WI38 (cell line): ENCODE data around the gene SLC9C2.
"Not testable (repeated sequence)": the region's sequence is repeated elsewhere in the genome, so short reads cannot be mapped to it uniquely, and the experiment has no call there.

Experiments used
- H3K4me3 ChIP-seq: 2 replicates; pipeline ENCODE4 v1.5.1; 2011; ENCODE audit warnings: low read depth, mild to moderate bottlenecking, control low read depth, low read length
- TF ChIP-seq, protein P1 (sequence below): IDR thresholded peaks from 2 replicates; pipeline ENCODE4 v1.5.1; 2012; ENCODE audit warnings: low read depth, mild to moderate bottlenecking, control low read depth, low read length

The SLC9C2 gene

DNA sequence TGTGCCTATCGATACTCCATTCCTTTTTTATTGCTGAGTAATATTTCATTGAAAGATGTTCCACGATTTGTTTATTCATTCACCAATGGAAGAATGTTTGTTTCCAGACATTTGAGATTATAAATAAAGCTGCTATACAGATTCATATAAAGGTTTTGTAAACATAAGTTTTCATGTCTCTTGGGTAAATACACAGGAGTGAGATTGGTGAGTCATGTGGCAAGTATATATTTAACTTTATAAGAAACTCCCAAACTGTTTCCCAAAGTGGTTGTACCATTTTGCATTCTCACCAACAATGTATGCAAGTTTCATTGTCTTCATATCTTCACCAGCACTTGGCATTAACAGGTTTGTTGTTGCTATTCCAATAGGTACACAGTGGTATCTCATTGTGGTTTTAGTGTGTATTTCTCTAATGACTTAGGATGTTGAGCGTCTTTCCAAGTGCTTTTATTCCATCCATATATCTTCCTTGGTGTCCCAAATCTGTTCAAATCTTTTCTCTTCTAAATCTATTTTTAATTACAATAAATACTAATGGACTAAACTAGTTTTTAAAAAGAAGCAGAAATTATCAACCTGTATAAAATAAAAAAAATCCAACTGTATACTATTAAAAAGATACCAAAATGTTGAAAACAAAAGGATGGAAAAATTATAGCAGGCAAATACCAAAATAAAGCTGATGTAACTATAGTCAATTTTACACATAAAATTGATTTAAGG lies 6.6 kb downstream of the SLC9C2 start:
- H3K4me3 ChIP-seq, result no peak overlapping the region
- TF ChIP-seq, protein P1, sequence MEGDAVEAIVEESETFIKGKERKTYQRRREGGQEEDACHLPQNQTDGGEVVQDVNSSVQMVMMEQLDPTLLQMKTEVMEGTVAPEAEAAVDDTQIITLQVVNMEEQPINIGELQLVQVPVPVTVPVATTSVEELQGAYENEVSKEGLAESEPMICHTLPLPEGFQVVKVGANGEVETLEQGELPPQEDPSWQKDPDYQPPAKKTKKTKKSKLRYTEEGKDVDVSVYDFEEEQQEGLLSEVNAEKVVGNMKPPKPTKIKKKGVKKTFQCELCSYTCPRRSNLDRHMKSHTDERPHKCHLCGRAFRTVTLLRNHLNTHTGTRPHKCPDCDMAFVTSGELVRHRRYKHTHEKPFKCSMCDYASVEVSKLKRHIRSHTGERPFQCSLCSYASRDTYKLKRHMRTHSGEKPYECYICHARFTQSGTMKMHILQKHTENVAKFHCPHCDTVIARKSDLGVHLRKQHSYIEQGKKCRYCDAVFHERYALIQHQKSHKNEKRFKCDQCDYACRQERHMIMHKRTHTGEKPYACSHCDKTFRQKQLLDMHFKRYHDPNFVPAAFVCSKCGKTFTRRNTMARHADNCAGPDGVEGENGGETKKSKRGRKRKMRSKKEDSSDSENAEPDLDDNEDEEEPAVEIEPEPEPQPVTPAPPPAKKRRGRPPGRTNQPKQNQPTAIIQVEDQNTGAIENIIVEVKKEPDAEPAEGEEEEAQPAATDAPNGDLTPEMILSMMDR, result no peak

DNA sequence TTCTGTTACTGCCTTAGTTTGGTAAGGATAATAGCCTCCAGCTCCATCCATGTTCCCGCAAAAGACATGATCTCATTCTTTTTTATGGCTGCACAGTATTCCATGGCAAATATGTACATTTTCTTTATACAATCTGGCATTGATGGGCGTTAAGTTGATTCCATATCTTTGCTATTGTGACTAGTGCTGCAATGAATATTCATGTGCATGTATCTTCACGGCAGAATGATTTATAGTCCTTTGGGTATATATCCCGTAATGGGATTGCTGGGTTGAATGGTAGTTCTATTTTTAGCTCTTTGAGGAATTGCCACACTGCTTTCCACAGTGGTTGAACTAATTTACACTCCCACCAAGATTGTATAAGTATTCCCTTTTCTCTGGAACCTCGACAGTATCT lies 11.7 kb downstream of the SLC9C2 start:
- H3K4me3 ChIP-seq, result not testable (repeated sequence)

DNA sequence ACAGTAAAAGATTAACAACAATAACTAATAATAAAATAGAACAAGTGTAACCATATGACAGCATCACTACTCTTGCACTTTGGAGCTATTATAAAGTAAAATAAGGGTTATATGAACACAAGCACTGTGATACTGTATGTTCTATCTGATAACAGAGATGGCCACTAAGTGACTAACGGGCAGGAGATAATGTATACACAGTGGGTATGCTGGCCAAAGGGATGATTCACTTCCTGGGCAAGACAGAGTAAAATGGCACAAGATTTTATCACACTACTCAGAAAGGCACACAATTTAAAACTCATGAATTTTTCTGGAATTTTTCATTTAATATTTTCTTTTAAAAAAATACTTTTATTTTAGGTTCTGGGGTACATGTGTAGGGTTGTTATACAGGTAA lies 12.3 kb downstream of the SLC9C2 start:
- TF ChIP-seq, protein P1, result no peak
- H3K4me3 ChIP-seq, result no peak overlapping the region

- TF ChIP-seq, protein P1, result no peak
- H3K4me3 ChIP-seq, result no peak overlapping the region
Observed at GRCh38 chr1:173581383-173582079, 21.3 kb downstream of the SLC9C2 start.

- TF ChIP-seq, protein P1, result no peak
Observed at GRCh38 chr1:173580658-173581057, 22.2 kb downstream of the SLC9C2 start.

GRCh38 chr1:173580071-173580470 lies 22.8 kb downstream of the SLC9C2 start:
- no peak overlapping the region for H3K4me3 ChIP-seq
- TF ChIP-seq, protein P1, result no peak

More at GRCh38 chr1:173580658-173581057, 22.2 kb downstream of the SLC9C2 start:
- H3K4me3 ChIP-seq, result no peak overlapping the region

- no peak overlapping the region for H3K4me3 ChIP-seq
- TF ChIP-seq, protein P1, result no peak
Observed at GRCh38 chr1:173573596-173573995, 29.3 kb downstream of the SLC9C2 start.
